AG04449 (cell line): ENCODE measurements around the gene LRMDA.

Experiments
- CTCF ChIA-PET: fragments of 350-600 bp; formaldehyde crosslinking; extraction: SDS; loops from one replicate; lab custom pipeline; 2021; ENCODE audit warnings: antibody characterized with exemption; lab: Yijun Ruan, JAX
- POLR2A ChIA-PET: fragments of 400-600, 350-600 bp; formaldehyde crosslinking; extraction: SDS; loops from one replicate; lab custom pipeline; 2020; ENCODE audit warnings: antibody characterized with exemption, inconsistent platforms; lab: Yijun Ruan, JAX
- DNase-seq: peaks from one replicate; pipeline ENCODE4 v3.0.0-alpha.2; 2010; ENCODE audit warnings: low read depth, low spot score
- H3K4me3 ChIP-seq: 2 replicates; pipeline ENCODE4 v1.5.1; 2011; ENCODE audit warnings: low read depth, mild to moderate bottlenecking, control low read depth, low read length
- CTCF ChIP-seq: IDR thresholded peaks from one replicate; pipeline ENCODE4 v1.5.1; 2011; ENCODE audit warnings: mild to moderate bottlenecking, moderate library complexity, low read length, control low read depth, inconsistent platforms; ENCODE audit not compliant: insufficient read depth; ENCODE audit errors: missing control alignments

Gene LRMDA

GRCh38 chr10:76119036-76119435 lies 687.6 kb downstream of the LRMDA start:
- no peak overlapping the region for H3K4me3 ChIP-seq
- TF ChIP-seq CTCF: no peak
- ChIA-PET CTCF (interaction anchor here (1.5 kb wide), 1 partner anchor 427 kb away, joined by 4 read pairs; no protein-coding TSS in a partner anchor), POLR2A (no interaction called here)
- DNase-seq: no peak

- TF ChIP-seq CTCF: no peak
- H3K4me3 ChIP-seq: no peak overlapping the region
- ChIA-PET POLR2A (no interaction called here), CTCF (interaction anchor here (1.5 kb wide), 1 partner anchor 426 kb away, joined by 4 read pairs; no protein-coding TSS in a partner anchor)
- peak; percentile 41 for DNase-seq
Measured at GRCh38 chr10:76119515-76119914, 688.1 kb downstream of the LRMDA start.

- ChIA-PET POLR2A (no interaction called here), CTCF (no interaction called here)
- no peak for DNase-seq
- no peak overlapping the region for H3K4me3 ChIP-seq
- no peak for TF ChIP-seq CTCF
Measured at GRCh38 chr10:76122056-76122455, 690.6 kb downstream of the LRMDA start.

- DNase-seq: no peak
- no peak overlapping the region for H3K4me3 ChIP-seq
- no peak for TF ChIP-seq CTCF
- POLR2A ChIA-PET: no interaction called here
- CTCF ChIA-PET: interaction anchor here (1.1 kb wide), 1 partner anchor 10 kb away, joined by 3 read pairs; no protein-coding TSS in a partner anchor
Measured at GRCh38 chr10:76124280-76124679, 692.9 kb downstream of the LRMDA start.

DNA sequence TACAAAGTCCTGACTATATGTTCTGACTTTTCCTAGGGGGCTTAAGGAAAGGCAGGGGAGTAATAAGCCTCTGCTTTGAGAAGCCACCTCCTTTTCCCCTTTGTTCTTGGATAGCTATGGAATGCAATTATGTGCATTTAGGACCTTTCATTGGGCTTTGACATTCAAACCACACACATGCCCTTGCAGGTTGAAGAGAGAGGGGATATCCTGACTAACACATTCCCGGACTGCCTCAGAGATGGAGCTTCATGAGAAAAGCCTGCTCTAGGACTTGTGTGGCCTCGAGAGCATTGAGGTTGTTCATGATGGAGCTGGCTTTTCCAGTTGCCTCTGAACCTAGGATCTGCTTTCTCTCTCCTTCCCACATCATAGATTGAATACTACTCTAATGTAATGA lies 694.5 kb downstream of the LRMDA start:
- no peak overlapping the region for H3K4me3 ChIP-seq
- ChIA-PET POLR2A (no interaction called here), CTCF (no interaction called here)
- DNase-seq: no peak
- TF ChIP-seq CTCF: no peak

DNA sequence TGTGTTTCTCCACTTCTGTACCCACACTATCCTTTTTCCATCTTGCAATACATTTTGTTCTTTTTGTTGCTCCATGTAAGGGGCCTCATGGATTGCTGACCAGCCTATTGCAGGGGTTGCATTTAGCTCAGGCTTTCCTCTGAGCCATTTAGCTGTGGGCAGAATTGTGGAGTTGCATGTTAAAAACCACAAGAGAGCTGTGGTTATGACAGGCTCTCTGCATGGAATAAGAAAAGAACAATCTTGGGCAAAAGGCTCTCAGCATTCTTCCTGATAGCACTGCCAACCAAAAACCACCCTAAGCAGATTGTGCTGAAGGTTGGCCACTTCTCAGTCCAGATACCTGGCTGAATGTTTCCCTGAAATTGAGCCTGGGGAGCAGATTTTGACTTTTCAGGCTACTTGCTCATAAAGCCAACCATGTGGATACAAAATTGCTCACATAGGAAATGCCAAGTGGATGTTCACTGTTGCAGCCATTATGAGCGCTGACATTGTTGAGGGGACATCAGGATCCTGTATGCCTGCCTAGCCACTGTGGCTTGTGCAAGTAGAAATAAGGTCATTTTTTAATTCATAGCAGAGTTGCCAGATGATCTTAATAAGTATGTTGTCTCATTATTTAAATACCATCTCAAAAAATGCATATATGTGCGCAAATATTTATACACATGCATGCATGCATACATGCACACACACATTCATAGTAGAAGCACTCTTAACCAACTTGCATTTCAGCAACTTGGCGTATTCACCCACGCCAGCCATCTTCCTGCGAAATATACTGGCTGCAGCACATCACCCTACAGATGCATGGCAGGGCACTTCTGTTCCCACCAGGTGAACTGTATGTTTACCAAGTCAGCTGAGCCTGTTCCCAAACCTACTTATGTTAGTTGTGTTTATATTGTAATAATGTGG lies 695.4 kb downstream of the LRMDA start:
- no peak for TF ChIP-seq CTCF
- ChIA-PET POLR2A (no interaction called here), CTCF (no interaction called here)
- no peak overlapping the region for H3K4me3 ChIP-seq
- DNase-seq: no peak
